Heart left ventricle (tissue), 13 donors: Measurements from ENCODE around the gene AKAP13.

Experiments
- POLR2A ChIP-seq, 2 donors: fragments of 450-650 bp; IDR thresholded peaks; one replicate each; pipeline ENCODE4 v1.6.1; 2017; ENCODE audit warnings: antibody characterized with exemption in 2 of 2, mild to moderate bottlenecking in 2 of 2, moderate library complexity in 2 of 2
- TF ChIP-seq, protein P1 (sequence below), 12 donors: fragments of 200-600 bp; sonication (generic) in 4 of 12; IDR thresholded peaks; one replicate each; pipeline versions ENCODE4 v1.5.0 to v1.8.0; 2018 to 2022; ENCODE audit warnings: antibody characterized with exemption in 12 of 12, mild to moderate bottlenecking in 5 of 12
- donor health status: ischemic (EF 13 %, LVEDD 7.1; RV severe dilation, severe dysfunction).
- donor health status: DM: no; HTN: yes; CAD: no.
- donor health status: DM: no; HTN: no; CAD: no.
- donor health status: ischemic (EF 25% LVEDD 6.9; RV normal size, moderate dysfunction).
- donor health status: ischemic (EF 25% LVEDD 5.7; RV mildly dilated, moderate dysfunction).
- donor health status: ischemic (EF 35%, LVEDD 5.7; RV mildly dilated, moderate dysfunction).
- donor health status: nonischemic (EF 11% LVEDD 7.7; RV severe dilation, severe dysfunction).
- donor health status: DM: yes; HTN: yes; CAD: no.
- donor health status: PGD.
- donor health status: ischemic (EF 29% LVEDD 5.4; RV normal size, mild dysfunction).
- donor health status: nonischemic (EF 23%, LVEDD 6.1; RV moderate dilation, normal function).

DNA sequence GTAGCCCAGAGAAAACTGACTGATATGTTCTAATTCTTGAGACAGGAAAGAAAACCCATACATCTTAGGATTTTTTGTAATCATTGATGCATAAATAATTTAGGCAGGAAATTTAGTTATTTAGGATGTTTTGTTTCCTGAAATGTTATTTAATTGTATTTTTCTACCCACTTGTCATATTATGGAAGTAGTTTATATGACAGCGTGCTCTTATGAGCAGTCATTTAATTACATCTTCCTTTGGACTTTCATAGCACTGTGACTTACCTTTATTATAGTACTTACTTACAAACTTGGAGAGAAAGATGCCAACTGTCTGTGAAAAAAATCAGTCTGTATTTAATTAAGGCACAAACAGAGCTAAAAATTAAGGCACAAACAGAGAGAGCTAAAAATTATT lies 65.0 kb downstream of the AKAP13 start:
- TF ChIP-seq, protein P1, sequence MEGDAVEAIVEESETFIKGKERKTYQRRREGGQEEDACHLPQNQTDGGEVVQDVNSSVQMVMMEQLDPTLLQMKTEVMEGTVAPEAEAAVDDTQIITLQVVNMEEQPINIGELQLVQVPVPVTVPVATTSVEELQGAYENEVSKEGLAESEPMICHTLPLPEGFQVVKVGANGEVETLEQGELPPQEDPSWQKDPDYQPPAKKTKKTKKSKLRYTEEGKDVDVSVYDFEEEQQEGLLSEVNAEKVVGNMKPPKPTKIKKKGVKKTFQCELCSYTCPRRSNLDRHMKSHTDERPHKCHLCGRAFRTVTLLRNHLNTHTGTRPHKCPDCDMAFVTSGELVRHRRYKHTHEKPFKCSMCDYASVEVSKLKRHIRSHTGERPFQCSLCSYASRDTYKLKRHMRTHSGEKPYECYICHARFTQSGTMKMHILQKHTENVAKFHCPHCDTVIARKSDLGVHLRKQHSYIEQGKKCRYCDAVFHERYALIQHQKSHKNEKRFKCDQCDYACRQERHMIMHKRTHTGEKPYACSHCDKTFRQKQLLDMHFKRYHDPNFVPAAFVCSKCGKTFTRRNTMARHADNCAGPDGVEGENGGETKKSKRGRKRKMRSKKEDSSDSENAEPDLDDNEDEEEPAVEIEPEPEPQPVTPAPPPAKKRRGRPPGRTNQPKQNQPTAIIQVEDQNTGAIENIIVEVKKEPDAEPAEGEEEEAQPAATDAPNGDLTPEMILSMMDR (IDR thresholded peaks at IDR 0.05) = no peak
- TF ChIP-seq POLR2A (IDR thresholded peaks at IDR 0.05) = no peak
